NK-92 (cell line): ENCODE measurements around the gene MT1HL1.

Source experiments
- DNase-seq: peaks from one replicate; lab custom pipeline; 2025; ENCODE audit not compliant: unreplicated experiment; lab: John Stamatoyannopoulos, UW

MT1HL1 gene

GRCh38 chr1:237004116-237004515 is at the start of gene MT1HL1:
TSS of gene MT1HL1 (minus strand) at chr1:237004441. CDS start at chr1:237004372, 69 bp downstream.
- no peak for DNase-seq

DNA sequence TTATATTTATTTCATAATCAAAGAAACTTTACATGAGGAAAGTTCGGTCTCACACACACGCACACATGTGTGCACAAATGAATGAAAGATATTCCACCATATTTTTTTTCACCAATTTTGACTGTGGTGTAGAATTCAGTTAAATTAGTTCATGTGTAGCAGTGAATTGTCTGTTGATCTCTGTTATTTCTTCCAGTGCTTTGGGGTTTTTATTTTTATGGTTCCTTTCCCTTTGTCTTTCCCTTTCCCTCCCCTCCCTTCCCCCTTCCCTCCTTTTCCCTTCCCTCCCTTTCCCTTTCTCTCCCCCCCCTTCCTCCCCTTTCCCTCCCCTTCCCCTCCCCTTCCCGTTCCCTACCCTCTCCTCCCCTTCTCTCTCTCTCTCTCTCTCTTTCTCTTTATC is 46.7 kb upstream of the MT1HL1 start:
- DNase-seq = no peak

- no peak for DNase-seq
Observed at GRCh38 chr1:237050185-237050584, 45.9 kb upstream of the MT1HL1 start.

DNA sequence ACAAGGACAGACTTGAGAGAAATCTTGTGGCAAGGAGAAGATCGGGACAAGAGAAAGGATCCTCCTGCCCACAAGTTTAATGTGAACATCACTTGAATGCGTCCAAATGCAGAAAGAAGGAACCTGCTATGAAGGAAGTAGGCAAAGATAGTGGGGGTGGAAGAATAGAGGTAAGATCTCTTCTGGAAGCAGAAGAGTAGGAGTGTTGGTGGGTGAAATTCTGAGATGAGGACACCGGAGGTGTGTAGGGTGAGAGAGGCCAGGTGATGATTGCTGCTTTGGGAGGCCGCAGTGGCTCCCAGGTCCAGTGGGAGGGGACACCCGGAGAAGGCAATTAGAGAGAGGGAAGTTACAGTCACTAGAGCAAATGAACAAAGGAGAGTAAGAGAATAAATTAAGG is 44.6 kb upstream of the MT1HL1 start:
- no peak for DNase-seq

GRCh38 chr1:237045278-237046016 is 41.2 kb upstream of the MT1HL1 start:
- DNase-seq = no peak

DNA sequence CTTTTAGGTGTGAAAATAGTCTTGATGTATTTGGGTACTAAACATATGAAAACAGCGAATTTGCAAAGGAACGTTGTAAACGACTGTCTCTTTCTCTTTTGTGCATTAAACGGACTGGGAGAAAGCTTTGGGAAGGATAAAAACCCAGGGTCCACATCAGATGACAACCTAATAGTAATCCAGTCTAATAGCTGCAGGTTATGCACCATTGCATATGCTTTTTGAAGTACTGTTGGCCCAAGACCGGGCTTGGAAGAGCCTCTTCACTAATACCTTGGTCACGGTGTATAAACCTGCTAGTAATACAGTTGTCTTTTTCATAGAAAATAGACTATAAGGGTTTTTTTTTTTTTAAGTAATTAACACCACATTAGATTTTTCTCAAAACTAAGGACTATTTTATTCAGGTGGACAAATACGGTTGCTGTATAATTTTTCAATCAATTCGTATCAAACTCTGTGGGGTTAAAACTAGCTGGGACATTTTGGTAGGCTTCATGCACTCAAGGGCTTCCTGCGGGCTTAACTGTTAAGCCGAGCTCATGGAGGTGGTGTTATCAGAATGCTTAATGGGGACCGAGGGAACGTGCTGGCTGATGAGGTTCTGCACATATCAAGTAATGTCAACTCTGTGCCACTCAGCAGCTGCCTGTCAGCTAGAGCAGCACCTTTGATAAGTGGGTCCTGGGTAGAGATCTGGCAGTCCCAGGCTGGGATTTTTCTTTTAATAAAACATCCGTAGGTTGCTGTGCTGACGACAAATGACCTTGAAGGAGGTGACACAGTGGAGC is 39.8 kb upstream of the MT1HL1 start:
- DNase-seq = no peak

- DNase-seq = no peak
Observed at GRCh38 chr1:237042892-237043576, 38.8 kb upstream of the MT1HL1 start.

GRCh38 chr1:237042526-237042891 is 38.3 kb upstream of the MT1HL1 start:
- DNase-seq = no peak

DNA sequence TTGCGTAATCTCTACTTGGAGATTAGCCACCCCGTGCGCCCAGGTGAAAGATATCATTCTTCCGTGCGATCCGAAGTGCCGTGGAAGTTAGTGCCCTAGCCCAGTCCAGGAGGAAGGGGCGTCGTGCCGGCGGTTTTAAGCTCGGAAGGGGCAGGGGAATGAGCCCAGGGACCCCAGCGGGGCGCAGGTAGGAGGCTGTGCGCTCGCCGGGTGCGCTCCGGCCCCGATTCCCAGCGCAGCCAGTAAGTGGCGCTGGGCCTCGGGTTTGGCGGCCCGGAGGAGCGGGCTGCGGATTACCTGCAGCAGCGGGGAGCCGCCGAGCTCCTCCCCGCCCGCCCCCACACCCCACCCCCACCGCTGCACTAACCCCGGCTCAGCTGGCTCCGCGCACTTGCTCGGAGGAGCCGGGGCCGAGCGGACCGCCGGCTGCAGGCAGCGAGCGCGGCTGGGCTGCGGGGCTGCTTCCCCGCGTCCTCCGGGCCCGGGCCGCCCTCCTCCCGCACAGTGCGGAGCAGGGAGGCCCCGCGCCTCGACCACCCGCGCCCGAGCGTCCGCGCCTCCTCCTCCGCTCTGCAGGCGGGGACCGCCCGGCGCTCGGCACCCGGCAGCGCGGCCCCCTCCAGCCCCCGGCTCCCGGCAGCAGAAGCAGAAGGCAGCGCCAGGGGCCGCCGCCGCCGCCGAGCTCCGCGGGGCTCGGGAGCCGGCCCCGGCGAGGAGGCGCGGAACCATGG is 37.7 kb upstream of the MT1HL1 start, which contains the start of gene RYR2:
Gene RYR2, plus strand, starts transcription at position 390 of the 731 bp plus-strand sequence. Its CDS starts 338 bp downstream, at position 728.
- no peak for DNase-seq

- DNase-seq = no peak
Observed at GRCh38 chr1:237041461-237041794, 37.2 kb upstream of the MT1HL1 start.

DNA sequence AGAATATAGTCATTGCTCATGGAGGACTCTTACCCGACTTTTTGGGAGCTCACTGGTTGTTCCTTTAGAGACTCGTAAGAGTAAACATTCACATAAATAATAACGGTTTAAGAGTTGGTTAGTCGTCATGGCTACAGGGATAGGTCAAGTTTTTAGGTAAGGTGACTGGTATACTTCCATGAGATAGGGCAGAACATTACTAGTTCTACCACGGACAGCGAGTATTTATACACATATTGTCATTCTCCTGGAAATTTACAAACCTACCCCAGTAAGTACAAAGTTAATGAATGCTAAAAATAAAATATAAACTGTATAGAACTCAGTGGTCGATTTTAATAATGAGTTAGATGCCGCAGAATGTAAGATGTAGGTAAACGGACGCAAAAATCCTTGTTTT is 36.6 kb upstream of the MT1HL1 start:
- DNase-seq = no peak

GRCh38 chr1:237038211-237038610 is 34.0 kb upstream of the MT1HL1 start:
- DNase-seq = no peak

DNA sequence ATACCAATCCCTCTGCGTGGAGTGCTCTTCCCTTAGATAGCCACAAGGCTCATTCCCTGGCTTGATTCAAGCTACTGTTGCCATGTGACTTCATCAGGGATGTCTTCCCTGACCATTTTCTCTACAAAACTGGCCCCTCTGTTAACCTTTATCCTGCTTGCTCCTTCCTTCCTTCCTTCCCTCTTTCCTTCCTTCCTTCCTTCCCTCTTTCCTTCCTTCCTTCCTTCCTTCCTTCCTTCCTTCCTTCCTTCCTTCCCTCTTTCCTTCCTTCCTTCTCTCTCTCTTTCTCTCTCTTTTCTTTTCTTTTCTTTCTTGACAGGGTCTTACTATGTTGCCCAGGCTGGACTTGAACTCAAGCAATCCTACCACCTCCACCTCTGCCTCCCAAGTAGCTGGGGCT is 31.5 kb upstream of the MT1HL1 start:
- no peak for DNase-seq

DNA sequence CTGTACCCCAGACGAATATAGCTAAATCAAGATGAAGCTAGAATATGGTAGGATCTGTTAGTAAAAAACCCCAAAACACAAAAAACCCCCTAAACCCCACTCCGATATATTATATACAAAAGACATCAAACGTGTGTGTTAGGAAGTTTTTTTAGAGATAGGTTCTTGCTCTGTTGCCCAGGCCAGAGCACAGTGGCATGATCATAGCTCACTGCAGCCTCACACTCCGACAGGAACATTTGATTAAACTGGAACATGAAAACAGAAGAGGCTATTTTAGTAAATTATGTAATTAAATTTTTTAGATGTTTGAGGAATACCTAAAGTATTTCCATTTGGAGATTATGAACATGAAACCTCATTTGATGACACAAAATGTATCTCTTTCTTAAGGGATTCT is 29.6 kb upstream of the MT1HL1 start:
- no peak for DNase-seq

DNA sequence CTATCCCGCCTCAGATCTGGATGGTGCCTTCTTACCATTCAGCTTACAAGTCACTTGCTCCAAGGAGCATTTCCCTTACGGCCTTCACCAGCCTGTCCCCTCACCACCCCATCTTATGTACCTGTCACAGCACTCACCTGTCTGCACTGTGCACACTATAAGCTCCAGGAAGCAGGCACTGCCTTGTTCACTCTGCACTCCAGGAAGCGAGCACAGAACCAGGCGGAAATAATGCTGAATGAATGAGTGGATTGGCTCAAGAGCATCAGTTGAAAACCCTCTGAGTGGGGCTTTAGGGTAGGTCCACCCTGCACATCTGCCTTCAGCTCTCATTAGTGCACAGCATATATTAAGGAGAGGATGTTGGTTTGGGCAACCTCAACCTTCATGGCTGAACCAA is 28.8 kb upstream of the MT1HL1 start:
- DNase-seq = no peak

DNA sequence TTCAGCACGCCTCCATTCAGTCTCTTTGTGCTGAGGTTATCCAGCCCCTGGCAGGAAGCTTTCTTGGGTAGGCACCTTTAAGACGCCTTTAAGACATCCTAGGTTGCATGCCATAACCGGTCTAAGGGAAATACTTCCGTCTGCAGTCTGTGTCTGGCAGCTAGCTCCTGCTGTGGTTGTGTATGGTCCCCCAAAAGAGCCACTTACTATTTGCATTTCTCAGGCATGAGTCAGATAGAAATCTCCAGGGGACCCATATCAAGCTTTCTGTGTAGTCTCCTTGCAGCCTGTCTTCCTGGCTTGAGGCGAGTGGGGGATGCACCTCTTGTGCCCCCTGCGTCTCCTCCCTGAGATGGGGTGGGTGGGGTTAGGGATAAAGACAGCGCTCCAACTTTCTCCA is 27.8 kb upstream of the MT1HL1 start:
- DNase-seq = no peak

- DNase-seq = no peak
Observed at GRCh38 chr1:237031480-237031879, 27.2 kb upstream of the MT1HL1 start.

DNA sequence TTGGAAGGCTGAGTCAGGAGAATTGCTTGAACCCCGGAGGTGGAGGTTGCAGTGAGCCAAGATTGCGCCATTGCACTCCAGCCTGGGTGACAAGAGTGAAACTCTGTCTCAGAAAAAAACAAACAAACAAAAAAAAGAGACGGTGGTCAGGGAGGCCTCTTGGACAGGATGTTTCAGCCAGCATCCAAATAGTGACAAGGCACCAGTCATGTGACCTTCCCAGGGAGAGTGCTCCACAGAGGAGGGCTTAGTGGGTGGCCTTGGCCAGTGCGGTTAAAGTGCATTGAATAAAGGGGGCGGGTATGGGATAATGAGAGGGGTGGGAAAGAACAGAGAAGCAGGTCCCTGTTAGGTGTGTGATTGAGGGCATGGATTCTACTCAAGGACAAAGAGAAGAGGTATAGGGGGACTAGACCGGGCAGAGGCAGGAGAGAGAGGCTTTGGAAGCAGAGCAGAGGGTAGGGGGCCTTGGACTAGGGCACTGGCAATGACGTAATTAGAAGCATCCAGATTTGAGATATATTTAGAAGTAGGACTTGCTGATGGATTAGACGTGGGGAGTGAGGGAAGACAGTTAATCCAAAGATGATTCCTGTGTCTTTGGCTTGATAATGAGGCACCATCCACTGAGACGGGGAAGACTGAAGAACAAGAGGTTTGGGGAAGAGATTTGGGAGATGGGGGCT is 25.8 kb upstream of the MT1HL1 start:
- no peak for DNase-seq

GRCh38 chr1:237029240-237029639 is 25.0 kb upstream of the MT1HL1 start:
- DNase-seq = no peak

- no peak for DNase-seq
Observed at GRCh38 chr1:237025358-237026074, 21.3 kb upstream of the MT1HL1 start.
